A172 (cell line): ENCODE measurements around the gene PRELID2. TPM values are rescaled to one million over a fixed set of nuclear protein-coding genes. Genes with fewer than 3 reads are reported as not detected.
"Not testable (repeated sequence)": the region's sequence is repeated elsewhere in the genome, so short reads cannot be mapped to it uniquely, and the experiment has no call there.

Source experiments
- DNase-seq: peaks from one replicate; pipeline ENCODE4 v3.0.0-alpha.2; 2015; ENCODE audit warnings: low spot score
- total RNA-seq: library from RNA; depleted of rRNA; stranded (reverse); fragments of >200 nt; shearing (Covaris generic); gene quantifications from 2 replicates; pipeline ENCODE4 v1.2.3, GENCODE V29; 2014

The PRELID2 gene
- total RNA-seq, 1 experiment from 2014 or later = 28.1 TPM

DNA sequence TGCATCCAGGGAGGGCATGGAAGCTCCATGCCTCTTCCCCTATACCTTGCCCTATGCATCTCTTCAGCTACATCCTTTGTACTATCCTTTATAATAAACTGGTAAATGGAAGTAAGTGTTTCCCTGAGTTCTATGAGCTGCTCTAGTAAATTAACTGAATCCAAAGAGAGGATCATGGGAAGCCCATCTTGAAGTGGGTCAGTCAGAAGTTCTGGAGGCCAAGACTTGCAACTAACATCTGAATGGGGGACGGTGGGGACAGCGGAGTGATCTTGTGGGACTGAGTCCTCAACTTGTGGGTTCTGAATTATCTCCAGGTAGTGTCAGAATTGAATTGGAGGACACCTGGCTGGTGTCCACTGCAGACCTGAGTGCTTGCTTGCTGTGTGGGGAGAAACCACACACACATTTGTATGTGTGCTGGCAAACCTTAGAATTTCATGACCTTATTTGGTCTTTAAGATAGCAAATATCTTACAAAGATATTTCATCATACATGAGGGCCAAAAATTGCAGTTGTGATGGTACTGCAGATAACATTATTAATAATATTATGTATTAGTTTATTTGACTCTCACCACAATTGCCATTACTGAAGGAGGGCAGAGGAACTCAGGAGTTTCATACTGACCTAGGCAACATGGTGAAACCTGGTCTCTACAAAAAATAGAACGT lies 5.5 kb upstream of the PRELID2 start:
- no peak for DNase-seq

DNA sequence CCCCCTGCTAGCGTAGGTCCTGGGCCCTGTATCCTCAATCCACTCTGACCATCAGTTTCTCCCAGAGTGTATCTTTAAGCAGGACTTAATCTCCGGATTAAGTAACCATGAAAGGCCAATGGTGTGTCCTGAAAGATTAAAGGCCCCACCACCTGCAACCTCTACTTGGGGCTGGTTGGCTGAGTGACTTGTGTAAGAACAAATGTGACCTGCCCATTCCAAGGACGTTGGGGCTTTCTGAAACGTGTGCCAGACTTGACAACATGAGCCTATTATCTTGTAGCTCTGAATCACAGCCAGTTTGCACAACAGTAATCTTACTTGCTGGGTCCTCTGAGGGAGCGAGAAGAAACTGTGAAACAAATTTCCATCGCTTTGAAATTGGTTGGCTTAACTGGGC lies 3.1 kb upstream of the PRELID2 start:
- no peak for DNase-seq

DNA sequence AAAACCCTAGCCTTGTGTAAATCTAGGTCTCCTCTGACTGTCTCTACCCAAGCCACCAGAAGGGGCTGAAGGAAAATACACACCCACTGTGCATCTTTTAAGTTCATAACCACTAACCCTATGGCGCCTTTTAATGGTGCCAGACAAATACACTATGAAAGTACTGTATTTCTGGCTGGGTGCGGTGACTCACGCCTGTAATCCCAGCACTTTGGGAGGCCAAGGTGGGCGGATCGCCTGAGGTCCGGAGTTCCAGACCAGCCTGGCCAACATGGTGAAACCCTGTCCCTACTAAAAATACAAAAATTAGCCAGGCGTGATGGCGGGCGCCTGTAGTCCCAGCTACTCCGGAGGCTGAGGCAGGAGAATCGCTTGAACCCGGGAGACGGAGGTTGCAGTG lies 1.1 kb upstream of the PRELID2 start:
- not testable (repeated sequence) for DNase-seq

DNA sequence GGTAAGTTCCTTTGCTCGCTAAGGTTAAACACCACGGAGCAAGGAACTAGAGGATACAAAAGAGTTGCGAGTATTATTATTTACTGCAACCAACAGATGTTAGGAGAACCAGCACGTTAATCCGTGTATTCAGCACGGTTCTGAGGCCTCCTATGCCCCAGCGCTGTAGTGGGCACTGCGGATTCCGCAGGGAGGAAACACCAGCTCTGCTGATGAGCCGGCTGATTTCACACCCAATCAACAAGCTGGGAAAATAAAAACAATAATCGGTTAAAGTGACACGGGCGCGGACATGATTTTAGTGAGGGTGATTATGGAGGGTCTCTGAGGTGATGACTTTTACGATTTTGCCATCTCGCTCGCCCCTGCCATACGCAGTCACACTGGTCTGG lies 702 bp upstream of the PRELID2 start:
- no peak for DNase-seq

- DNase-seq = no peak
These were observed 607 bp downstream of the PRELID2 start for GRCh38 chr5:145834554-145834916.

DNA sequence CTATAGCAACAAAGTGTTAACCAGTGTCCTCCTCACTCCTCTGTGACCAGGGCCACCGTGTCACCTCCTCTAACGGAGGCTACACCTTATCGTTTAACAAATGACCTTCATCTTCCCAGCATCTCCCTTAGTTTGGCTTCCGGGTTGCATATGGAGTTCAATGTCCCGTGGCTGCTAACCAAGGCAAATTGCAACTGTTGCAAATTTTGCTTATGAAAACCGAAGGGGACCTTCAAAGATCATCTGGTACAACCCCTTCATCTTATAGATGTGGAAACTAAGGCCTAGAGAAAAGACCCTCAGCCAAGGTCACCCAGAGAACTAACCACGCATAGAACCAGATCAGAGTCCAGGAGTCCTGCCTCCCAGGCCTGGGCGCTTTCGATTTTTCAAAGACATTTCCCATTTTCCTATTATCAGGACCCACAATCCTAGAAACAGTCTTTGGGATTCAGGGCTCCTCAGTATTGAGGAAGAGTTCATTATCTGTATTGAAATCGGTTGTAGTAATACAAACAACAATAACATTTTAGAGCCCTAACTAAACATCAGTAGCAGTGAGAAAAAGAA lies 1.4 kb downstream of the PRELID2 start:
- DNase-seq = no peak

- no peak for DNase-seq
These were observed 4.5 kb downstream of the PRELID2 start for GRCh38 chr5:145830594-145830993.

DNA sequence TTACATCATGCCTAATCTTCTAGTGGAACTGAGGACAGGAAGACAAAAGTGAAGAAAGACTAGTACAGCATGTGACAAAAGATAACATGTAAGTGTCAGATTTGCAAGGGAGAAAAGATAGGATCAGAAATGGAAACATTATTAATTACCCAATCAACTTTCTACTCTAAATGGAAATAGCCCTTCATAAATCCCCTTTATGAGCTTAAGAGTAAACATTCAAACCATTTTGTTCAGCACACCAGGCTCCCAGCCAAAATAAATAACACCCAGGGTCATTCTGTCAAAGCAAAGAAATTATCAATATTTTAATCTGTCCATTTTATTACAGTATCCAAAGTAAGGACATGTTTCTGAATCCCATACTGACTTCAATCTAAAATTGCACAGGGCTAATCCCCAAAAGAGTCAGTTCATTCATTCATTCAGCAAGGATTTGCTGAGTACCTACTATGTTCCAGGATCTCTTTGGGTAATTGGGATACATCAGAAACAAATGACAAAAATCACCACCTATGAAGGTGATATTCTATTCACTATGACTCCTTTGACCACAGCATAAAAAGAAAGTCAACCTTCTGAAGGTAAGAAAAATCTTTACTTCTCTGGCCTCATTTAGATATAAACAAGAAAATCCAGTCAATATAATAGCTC lies 5.3 kb downstream of the PRELID2 start:
- DNase-seq = no peak

DNA sequence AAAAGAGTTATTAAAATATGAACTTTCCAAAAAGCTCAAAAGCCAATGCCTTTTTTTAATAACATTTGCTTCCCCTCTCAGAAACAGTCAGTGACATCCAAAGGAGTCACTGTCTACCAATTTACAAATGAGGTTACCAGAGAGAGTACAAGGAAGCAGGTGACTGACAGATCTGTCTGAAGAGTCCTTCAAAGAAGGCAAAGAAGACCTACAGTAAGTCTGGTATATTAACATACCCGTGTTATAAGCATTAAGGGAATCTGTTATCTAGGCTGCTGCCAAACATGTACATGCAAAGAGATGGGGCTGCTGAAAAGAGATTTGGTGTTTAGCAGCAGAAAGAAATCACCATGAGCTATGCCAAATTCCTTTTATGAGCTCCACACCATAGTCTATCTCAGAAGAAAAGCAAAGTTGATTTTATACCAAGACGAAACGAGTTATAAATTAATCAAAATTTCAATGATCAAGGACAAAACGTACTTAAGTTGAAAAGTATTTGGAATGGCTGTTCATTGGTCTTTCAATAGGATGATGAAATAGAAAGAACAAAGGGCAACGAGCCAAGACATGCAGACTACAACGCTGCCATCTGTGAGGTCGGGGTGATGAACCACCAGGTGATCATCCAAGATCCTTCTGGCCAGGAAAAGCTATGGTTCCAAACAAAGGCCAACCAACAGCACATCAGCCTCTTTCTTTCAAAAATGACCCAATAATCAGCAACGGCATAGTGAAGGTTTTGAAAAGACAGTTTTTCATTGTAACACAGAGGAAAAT lies 8.1 kb downstream of the PRELID2 start:
- DNase-seq = no peak

- DNase-seq = peak; percentile 52
These were observed 9.4 kb downstream of the PRELID2 start for GRCh38 chr5:145825751-145826180.

DNA sequence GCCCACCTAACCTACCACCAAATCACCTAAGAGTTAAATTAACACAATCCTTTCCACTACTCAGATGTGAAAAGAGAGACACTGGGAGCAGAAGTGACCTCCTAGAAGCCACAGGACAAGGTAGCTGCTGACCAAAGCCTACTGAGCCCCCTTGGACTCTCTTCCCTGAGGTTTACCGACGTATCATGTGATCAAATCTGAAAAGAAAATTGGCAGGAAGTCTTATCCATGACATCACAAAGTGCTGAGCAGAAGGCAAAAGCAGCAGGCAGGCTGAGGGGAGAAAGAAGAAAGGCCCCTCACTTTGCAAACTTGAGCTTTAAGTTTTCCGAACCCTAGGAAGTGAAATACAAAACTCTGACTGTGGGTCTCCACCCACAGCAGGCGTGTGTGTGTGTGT lies 11.1 kb downstream of the PRELID2 start:
- DNase-seq = no peak

DNA sequence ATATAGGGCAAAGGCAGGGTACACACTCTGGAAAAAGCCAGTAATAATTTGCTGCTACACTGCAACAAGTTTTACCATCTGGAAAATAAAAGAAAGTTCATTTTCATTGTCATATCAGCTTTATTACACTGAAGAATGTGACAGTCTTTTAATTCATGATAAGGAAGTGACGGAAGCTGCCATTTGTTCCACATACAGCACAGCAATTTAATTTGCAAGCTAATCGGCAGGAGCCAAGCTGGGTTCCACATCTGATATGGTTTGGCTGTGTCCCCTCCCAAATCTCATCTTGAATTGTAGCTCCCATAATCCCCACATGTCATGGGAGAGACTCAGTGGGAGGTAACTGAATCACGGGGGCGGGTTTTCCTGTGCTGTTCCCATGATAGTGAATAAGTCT lies 16.5 kb downstream of the PRELID2 start:
- DNase-seq = no peak

DNA sequence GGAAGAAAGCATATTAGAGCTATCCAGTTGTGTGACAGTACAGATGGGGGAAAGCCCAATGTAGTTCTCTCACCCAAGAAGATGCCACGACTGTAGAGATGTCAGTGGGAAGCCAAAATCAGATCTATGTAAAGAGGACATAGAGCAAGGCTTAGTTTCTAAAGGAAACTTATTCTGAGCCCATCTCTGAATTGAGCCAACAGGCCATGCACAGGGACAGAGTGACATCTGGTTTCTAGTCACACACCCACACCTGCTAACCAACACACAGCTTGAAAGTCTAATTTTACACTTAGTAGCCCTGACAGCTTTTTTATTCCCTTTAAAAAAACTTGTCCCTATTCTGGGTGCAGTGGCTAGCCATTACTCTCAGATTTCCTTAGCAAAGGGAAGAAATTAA lies 22.3 kb downstream of the PRELID2 start:
- DNase-seq = no peak

- peak; percentile 55 for DNase-seq
These were observed 23.1 kb downstream of the PRELID2 start for GRCh38 chr5:145811834-145812625.

GRCh38 chr5:145806923-145807322 lies 28.2 kb downstream of the PRELID2 start:
- no peak for DNase-seq

DNA sequence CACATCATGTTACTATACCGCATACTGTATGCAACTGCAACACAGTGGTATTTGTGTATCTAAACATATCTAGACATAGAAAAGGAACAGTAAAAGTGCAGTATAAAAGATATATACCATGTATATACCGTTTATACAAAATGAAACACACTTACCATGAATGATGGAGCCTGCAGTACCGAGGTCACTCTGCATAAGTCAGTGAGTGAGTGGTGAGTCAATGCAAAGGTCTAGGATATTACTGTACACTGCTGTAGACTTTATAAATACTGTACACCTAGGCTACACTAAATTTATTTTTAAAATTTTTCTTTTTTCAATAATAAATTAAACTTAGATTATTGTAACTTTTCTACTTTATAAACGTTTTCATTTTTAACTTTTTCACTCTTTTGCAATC lies 29.3 kb downstream of the PRELID2 start:
- DNase-seq = no peak

DNA sequence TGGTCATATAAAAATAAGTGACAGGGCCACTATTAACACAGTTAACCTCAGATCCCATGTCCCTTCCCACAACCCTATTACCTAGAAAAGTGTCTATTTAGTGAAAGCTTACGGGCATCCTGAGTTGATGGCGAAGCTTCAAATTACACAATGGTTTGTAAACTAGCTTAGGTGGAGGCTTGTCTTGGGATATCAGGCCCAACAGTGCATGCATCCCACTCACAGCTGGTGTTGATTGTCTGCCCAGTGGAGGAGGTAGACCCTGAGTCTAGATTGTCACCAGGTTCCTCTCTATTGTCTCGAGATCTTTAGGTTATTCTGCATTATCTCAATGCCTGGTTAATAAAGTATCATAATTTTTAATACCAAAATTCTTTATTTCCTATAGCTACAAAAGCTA lies 30.4 kb downstream of the PRELID2 start:
- DNase-seq = no peak

GRCh38 chr5:145803112-145804004 lies 31.8 kb downstream of the PRELID2 start:
- DNase-seq = no peak

DNA sequence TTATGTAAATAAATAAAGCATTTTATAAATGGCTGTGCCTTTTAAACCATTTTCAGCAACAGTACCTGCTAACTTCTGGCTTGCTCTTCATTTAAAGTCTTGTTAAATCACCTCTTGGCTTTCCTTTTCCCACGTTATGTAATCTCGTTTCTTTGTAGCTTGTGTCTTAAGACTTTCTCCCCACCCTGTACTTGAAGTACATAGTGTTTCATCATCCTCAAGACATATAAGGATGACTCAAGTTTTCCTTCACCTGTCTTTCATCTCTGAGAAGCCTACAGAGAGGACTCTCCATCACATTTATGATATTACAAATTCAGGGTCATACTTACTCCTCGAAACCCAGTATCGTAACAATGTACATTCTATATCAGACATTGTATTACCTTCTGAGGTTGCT lies 33.9 kb downstream of the PRELID2 start:
- no peak for DNase-seq

- DNase-seq = no peak
These were observed 35.0 kb downstream of the PRELID2 start for GRCh38 chr5:145800181-145800580.

GRCh38 chr5:145798503-145798902 lies 36.6 kb downstream of the PRELID2 start:
- DNase-seq = not testable (repeated sequence)
